ENCODE measurements around the gene MACF1.

Gene MACF1

DNA sequence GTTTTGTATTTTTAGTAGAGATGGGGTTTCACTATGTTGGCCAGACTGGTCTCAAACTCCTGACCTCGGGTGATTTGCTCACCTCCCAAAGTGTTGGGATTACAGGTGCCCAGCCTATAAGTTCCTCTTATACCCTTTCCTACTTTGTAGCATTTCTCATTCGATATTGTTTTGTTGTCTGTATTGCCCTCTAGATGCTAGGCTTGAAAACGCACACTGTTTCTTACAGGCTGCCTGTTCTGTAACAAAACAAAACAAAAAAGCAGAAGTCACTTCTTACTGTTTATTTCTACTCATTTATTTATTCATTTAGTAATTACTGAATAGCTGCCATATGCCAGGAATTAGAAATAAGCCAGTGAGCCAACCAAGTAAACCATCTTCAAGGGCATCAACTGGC is 150.1 kb downstream of the MACF1 start:
- DNase-seq (ENCODE audit: low read depth), result no peak

DNA sequence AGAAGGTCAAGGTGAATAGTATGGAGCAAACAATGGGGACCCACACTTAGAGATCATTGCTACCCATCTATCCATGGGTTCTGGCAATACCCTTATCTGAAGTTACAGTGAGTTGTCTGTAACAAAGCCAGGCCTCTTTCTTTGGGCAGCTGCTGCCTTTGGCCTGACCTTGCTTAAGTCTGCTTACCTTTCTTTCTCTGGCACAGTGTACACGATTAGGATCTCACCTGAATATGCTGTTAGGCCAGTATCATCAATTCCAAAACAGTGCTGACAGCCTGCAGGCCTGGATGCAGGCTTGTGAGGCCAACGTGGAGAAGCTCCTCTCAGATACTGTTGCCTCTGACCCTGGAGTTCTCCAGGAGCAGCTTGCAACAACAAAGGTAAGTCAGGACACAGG is 154.0 kb downstream of the MACF1 start:
- DNase-seq (ENCODE audit: low read depth), result no peak

DNA sequence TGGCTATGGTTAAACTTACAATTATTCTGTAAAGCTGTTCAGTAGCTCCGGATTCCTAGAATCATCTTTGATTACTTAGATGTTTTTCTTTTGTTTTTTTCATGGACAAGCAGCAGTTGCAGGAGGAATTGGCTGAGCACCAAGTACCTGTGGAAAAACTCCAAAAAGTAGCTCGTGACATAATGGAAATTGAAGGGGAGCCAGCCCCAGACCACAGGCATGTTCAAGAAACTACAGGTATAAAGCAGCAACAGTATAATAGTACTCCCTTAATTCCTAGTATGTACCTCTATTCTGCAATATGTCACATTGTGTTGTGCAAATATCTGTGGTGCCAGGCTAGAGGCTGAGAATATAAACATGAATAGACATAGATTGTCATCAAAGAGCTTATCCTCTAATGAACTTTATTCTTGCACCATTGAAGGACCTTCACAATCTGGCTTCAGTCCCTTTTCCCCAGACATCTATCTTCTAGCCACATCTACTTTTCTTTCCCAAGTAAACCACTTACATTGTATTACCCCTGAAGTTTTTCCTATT is 154.6 kb downstream of the MACF1 start:
- no peak for DNase-seq (ENCODE audit: low read depth)

DNA sequence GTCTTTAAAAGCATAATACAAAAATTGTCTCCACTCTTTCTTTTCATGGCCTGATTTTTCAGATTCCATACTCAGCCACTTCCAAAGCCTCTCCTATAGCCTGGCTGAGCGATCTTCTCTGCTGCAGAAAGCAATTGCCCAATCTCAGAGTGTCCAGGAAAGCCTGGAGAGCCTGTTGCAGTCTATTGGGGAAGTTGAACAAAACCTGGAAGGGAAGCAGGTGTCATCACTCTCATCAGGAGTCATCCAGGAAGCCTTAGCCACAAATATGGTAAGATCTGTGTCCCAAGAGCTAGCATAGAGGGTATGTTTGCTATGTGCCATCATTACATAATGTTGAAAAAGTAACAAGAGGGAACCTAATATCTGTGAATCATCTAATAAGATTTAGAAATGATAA is 156.2 kb downstream of the MACF1 start:
- no peak for DNase-seq (ENCODE audit: low read depth)

DNA sequence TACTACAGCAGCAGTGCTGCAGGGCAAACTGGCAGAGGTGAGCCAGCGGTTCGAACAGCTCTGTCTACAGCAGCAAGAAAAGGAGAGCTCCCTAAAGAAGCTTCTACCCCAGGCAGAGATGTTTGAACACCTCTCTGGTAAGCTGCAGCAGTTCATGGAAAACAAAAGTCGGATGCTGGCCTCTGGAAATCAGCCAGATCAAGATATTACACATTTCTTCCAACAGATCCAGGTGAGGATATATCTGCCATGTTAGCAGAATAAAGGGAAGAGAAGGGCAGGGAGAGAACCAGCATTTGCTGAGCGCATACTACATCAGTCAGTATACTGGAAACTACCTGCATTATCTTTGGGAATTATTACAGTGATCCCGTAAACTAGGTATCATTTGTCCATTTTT is 157.0 kb downstream of the MACF1 start:
- DNase-seq (ENCODE audit: low read depth), result no peak

DNA sequence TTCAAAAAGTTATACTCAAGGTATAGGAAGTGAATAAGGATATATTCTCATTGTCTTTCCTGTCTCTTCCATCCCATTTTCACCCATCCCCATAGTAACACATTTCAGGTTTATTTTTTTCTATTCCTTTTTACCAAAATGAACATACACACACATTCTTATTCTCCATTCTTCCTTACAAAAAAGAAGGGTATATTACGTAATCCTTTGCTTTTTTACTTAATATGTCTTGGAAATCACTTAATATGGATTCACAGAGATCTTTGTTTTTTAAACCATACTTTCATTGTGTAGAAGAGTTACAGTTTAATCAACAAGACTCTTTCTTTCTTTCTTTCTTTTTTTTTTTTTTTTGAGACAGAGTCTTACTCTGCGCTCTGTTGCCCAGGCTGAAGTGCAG is 158.8 kb downstream of the MACF1 start:
- DNase-seq (ENCODE audit: low read depth), result no peak

DNA sequence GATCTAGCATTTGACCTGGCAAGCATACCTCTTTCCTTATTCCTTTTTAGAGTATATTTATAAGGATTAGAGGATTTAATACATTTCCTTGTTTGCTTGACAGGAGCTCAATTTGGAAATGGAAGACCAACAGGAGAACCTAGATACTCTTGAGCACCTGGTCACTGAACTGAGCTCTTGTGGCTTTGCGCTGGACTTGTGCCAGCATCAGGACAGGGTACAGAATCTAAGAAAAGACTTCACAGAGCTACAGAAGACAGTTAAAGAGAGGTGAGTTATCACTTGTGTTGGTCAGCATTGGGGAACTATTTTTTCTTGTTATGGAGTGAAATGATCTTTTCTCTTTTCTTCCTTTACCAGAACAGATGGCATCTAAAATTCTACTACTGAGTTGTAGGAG is 163.6 kb downstream of the MACF1 start:
- no peak for DNase-seq (ENCODE audit: low read depth)

DNA sequence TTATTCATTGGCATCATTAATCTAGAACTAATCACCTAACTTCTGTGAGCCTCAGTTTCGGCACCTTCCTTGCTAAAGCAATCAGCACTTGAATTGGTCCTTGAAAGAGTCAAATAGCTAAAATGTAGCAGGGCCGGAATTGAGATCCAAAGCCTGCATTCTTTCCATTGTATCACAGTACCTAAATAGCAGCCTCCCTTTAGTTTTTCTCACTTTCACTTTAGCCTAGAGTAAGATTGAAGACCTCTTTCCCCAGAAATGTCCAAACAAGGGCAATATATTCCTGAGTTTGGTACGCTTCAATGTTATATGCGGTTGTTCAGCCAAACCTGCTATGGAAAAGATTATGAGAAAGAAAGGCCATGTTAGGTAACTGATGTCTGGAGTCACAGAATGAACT is 165.1 kb downstream of the MACF1 start:
- no peak for DNase-seq (ENCODE audit: low read depth)

DNA sequence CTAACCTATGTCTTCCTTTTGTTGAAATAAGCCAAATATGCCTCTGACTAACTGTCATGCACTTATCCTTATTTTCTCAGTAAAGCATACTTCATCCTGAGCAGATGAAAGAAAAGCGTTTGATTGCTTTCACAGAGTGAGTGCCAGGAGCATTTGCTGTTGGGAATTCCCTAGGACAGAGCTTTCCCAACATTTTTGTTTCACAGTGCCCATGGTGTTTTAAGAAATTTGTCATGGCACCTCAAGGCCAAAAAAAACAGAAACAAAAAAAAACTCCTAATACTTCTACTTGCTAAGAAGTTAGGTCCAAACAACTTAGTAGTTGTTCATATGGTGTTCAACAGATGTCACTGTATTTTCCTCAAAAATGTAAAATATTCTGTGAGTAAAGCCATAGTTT is 166.1 kb downstream of the MACF1 start:
- no peak for DNase-seq (ENCODE audit: low read depth)

DNA sequence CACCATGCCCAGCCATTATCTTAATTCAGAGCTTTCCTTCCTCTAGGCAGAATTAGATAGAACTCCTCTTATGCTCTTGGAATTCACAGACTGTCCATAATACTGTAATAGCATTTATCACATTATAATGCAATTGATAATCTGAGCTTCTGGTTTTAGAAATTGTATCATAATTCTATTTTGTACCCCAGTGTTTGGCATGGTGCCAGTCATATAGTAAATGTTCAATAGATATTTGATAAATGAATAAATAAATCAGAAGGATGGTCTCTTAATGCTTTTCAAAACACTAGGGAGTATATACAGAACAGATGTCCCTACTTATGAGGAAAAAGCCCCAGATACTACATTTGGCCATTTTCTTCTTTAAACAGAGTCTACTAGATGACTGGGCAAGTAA is 167.6 kb downstream of the MACF1 start:
- DNase-seq (ENCODE audit: low read depth), result no peak

DNA sequence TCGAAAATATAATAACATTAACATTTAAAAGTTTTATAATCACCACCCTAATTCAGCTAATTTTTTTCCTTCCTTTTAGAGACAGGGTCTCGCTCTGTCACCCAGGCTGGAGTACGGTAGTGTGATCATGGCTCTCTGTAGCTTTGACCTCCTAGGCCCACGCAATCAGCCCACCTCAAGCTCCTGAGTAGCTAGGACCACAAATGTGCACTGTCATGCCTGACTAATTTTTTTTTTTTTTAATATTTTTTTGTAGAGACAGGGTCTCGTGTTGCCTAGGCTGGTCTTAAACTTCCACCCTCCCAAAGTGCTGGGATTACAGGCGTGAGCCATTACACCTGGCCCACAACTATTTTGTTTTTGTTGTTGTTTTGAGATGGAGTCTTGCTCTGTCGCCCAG is 172.2 kb downstream of the MACF1 start:
- no peak for DNase-seq (ENCODE audit: low read depth)

DNA sequence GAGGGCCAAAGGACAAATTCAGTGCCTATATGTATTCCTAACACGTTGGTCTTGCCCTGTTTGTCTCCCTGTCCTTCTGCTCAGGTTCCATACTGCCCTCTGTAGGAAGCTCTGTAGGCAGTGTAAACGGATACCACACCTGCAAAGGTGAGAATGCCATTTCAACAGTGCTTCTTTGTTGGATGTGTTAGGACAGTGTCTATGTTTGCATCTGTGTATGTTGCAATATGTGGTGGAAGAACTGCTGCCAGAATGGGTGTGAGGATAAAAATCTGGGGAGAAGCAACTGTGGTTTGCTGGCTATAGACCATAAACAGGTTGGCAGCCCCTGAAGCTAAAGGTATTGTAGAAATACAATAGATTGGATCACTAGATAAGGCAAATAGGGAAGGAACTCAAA is 173.9 kb downstream of the MACF1 start:
- no peak for DNase-seq (ENCODE audit: low read depth)

DNA sequence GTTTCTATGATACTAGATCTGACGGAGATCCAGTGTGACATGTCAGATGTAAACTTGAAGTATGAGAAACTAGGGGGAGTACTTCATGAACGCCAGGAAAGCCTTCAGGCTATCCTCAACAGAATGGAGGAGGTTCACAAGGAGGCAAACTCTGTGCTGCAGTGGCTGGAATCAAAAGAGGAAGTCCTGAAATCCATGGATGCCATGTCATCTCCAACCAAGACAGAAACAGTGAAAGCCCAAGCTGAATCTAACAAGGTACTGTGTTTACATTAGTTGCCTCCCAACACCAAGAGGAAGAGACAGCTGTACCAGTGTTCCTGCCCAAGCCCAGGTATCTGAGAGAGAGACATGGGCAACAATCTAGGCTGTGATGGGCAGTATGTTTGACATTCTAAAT is 174.7 kb downstream of the MACF1 start:
- DNase-seq (ENCODE audit: low read depth), result no peak

DNA sequence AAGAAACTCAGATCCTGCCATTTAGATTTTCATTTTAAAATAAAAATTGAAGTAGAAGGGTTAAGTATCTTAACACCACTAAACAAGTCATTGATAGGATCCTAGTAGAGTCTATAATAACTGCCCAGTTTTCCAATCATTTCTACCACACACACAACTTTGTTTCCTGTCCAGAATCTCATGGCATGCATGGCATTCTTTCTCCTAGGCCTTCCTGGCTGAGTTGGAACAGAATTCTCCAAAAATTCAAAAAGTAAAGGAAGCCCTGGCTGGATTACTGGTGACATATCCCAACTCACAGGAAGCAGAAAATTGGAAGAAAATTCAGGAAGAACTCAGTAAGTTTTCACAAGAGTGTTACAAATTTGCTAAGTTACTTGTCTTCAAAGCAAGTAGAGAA is 175.5 kb downstream of the MACF1 start:
- DNase-seq (ENCODE audit: low read depth), result no peak

DNA sequence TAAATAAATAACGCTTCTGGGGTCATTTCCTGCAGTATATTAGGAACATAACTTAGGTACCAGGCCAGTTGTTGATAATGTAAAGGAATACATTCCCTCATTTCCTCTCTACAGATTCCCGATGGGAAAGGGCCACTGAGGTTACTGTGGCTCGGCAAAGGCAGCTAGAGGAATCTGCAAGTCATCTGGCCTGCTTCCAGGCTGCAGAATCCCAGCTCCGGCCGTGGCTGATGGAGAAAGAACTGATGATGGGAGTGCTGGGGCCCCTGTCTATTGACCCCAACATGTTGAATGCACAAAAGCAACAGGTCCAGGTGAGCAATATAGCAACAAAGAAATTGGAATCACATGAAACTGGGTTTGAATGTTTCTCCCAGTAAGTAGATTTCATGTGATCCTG is 177.3 kb downstream of the MACF1 start:
- no peak for DNase-seq (ENCODE audit: low read depth)

DNA sequence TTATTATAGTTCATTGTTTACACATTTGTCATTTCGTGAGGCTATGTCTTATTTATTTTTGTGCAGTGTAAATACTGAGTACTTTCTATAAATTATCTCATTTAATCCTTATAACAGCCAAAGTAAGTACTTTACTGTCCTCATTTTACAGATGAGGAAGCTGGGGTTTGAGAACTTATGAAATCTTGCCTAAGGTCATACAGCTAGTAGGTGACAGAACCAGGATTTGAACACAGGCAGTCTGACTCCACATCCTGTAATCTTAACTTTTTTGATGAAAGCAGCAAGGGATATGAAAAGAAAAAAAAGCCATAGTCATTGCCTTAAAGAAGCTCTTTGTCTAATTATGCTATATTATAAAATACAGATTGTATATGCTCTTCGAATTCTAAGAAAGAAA is 179.8 kb downstream of the MACF1 start:
- no peak for DNase-seq (ENCODE audit: low read depth)

DNA sequence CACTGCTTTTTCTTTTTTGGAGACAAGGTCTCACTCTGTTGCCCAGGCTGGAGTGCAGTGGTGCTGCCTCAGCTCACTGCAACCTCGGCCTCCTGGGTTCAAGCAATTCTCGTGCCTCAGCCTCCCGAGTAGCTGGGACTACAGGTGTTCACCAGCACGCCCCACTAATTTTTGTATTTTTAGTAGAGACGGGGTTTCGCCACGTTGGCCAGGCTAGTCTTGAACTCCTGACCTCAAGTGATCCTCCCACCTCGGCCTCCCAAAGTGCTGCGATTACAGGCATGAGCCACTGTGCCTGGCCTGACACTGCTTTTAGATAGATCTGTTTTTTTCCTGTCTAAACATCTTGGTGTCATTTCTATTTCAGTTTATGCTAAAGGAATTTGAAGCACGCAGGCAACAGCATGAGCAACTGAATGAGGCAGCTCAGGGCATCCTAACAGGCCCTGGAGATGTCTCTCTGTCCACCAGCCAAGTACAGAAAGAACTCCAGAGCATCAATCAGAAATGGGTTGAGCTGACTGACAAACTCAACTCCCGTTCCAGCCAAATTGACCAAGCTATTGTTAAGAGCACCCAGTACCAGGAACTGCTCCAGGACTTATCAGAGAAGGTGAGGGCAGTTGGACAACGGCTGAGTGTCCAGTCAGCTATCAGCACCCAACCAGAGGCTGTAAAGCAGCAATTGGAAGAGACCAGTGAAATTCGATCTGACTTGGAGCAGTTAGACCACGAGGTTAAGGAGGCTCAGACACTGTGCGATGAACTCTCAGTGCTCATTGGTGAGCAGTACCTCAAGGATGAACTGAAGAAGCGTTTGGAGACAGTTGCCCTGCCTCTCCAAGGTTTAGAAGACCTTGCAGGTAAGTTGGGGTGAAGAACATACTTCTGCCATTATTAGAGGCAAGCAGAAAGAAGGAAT is 180.8 kb downstream of the MACF1 start:
- DNase-seq (ENCODE audit: low read depth), result no peak

DNA sequence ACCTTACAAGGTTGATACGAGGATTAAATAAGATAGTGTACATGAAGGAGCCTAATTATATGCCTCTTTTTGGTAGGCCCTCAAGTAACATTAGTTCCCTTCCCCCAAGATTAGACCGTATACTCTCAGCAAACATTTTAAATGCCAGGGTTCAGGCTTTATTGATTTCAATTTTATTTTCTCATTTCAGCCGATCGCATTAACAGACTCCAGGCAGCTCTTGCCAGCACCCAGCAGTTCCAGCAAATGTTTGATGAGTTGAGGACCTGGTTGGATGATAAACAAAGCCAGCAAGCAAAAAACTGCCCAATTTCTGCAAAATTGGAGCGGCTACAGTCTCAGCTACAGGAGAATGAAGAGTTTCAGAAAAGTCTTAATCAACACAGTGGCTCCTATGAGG is 182.5 kb downstream of the MACF1 start:
- no peak for DNase-seq (ENCODE audit: low read depth)

DNA sequence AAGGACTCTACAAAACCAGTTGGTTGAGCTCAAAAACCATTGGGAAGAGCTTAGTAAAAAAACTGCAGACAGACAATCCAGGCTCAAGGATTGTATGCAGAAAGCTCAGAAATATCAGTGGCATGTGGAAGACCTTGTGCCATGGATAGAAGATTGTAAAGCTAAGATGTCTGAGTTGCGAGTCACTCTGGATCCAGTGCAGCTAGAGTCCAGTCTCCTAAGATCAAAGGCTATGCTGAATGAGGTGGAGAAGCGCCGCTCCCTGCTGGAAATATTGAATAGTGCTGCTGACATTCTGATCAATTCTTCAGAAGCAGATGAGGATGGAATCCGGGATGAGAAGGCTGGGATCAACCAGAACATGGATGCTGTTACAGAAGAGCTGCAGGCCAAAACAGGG is 183.0 kb downstream of the MACF1 start:
- no peak for DNase-seq (ENCODE audit: low read depth)

DNA sequence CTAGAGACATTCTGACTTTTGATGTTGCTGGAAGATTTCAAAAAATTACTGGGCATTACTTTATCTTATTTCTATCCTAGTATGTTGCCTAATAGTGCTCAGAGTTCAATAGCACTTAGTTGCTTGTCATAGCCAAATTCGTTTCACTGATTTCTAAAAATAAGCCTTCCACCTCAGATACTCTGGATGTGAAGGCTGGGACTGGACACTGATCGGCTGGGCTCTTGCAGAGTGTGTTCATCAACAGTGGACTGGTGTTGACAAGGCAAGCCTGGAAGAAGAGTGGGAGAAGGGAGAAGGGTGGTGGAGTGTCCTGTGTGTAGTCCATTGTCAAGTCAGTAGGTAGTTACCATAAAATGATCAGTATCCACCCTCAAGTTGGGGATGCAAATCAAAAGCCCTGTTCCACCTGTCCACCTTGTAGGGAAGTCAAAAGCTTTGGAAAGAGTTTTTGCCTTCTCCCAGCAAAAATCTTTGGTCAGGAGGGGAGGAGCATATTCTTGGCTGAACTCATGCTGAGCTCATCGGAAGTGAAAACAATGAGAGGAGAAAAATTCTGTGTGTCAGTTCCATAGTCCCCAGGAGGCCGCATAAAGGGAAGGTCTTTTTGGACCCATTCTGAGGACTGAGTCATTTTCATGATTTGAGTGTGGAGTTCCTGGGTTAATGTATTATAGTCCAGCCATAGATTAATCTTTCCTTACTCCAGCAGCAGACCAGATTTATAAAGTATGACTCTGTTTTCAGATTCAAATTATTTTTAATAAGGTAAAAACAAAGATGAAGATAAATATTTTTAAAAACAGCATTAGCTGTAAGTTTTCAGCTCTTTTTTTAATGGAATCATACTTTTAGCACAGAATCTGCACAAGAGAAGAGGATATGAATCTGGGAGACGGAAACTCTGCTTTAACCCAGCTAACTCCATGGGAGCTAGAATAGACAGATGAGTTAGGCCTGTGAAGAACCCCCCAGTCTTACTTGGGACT is 187.5 kb downstream of the MACF1 start:
- no peak for DNase-seq (ENCODE audit: low read depth)

DNA sequence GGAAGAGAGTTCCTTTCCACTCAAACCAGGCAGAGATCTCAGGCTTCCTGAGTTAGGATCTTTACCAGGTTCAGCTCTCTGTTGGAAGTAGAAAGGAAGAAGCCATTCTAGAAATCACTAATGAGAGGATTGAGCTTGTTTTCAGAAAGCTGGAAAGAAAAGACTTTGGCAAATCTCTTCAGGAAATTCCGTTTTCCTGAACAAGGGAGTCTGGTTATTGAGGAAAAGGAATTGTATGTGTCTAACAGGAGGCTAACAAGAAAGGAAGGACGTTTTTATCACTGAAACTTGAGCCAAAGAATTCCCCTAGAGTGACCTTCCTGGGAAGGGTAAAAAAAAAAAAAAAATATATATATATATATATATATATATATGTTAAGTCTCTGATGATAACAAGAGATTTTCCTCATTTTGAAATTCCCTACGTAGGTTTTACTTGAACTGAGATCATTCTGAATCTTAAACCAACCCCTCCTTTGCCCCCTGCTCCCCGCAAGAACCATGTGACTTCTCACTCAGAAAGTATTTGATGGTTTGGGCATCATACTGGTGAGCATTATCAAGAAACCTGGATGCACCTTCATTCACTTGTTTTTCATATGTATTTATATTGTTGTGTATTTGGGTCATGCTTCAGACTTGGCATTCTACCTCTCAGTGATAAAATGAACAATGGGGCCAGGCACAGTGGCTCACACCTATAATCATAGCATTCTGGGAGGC is 188.5 kb downstream of the MACF1 start:
- no peak for DNase-seq (ENCODE audit: low read depth)

DNA sequence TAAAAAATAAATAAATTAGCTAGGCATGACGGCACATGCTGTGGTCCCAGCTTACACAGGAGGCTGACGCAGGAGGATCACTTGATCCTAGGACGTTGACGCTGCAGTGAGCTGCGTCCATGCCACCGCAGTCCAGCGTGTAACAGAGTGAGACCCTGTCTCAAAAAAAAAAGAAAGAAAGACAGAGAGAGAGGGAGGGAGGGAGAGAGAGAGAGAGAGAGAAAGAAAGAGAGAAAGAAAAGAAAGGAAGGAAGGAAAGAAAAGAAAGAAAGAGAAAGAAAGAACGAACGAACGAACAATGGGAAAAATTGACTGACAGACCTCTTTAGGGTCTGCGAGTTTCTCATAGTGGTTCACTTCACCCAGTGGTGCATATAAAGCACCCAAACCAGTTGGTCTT is 189.2 kb downstream of the MACF1 start:
- DNase-seq (ENCODE audit: low read depth), result no peak

All from activated T-helper 9 cell treated with anti-CD3 and anti-CD28 coated beads, Interleukin-2, amount 50 U/mL, for 16 hours (primary cell).